ENCODE results near the gene SLC30A2. TPM values are rescaled to one million over a fixed set of nuclear protein-coding genes. Genes with fewer than 3 reads are reported as not detected.

SLC30A2 gene
- total and polyA plus RNA-seq, 8 donors = 24.1 to 142 (median 47.0) TPM

GRCh38 chr1:26035203-26035958, 10.5 kb downstream of the SLC30A2 start:
- Histone ChIP-seq H3K27me3 (no peaks in the 10 kb centered on the region), H3K4me3 (peak overlapping the region; percentile 45 to 86 (median 58)), H3K9me3 (no peaks in the 10 kb centered on the region), H3K27ac (peak overlapping the region; percentile 81 to 92 (median 86)), H3K36me3 (peaks cover 0 to 8% (median 0%) of the 10 kb centered on the region in 3 donors), H3K4me1 (peaks cover 20 to 30% (median 27%) of the 10 kb centered on the region in 3 donors)
- DNase-seq = peak; percentile 95 to 99 (median 96)
- peak; percentile 66 to 91 (median 78) for ATAC-seq
- TF ChIP-seq, protein P1, sequence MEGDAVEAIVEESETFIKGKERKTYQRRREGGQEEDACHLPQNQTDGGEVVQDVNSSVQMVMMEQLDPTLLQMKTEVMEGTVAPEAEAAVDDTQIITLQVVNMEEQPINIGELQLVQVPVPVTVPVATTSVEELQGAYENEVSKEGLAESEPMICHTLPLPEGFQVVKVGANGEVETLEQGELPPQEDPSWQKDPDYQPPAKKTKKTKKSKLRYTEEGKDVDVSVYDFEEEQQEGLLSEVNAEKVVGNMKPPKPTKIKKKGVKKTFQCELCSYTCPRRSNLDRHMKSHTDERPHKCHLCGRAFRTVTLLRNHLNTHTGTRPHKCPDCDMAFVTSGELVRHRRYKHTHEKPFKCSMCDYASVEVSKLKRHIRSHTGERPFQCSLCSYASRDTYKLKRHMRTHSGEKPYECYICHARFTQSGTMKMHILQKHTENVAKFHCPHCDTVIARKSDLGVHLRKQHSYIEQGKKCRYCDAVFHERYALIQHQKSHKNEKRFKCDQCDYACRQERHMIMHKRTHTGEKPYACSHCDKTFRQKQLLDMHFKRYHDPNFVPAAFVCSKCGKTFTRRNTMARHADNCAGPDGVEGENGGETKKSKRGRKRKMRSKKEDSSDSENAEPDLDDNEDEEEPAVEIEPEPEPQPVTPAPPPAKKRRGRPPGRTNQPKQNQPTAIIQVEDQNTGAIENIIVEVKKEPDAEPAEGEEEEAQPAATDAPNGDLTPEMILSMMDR (IDR thresholded peaks at IDR 0.05) = no peak
- intact Hi-C loops (cut with DNase I) = loop anchor here in 1 of 3 donors (10.0 kb wide), 1 partner anchor 109 kb away; no protein-coding TSS in a partner anchor
- no peak for FAIRE-seq
- 0 to 1% methylated on average over 57 to 60 of the region's 60 CpGs for whole genome bisulfite sequencing, 2 donors

- intact Hi-C loops (cut with DNase I) = loop anchor here in 2 of 3 donors (5.0 to 10.0 kb wide), 2 partner anchors 110 to 113 kb away; no protein-coding TSS in a partner anchor
- WGBS, 2 donors = 13 to 17% methylated on average over 15 of the region's 15 CpGs
- H3K4me3 ChIP-seq = peak overlapping the region; percentile 45 to 86 (median 58)
- FAIRE-seq = no peak
- no peaks in the 10 kb centered on the region for H3K9me3 ChIP-seq
- TF ChIP-seq, protein P1 (IDR thresholded peaks at IDR 0.05) = no peak
- H3K4me1 ChIP-seq = peaks cover 18 to 30% (median 27%) of the 10 kb centered on the region in 3 donors
- peak in 1 of 6 donors; percentile 63 for DNase-seq
- H3K36me3 ChIP-seq = peaks cover 0 to 3% (median 0%) of the 10 kb centered on the region in 3 donors
- H3K27me3 ChIP-seq = no peaks in the 10 kb centered on the region
- peak overlapping the region; percentile 81 to 92 (median 86) for H3K27ac ChIP-seq
- no peak for ATAC-seq
These were observed 11.3 kb downstream of the SLC30A2 start for GRCh38 chr1:26034504-26035202.

GRCh38 chr1:26032656-26033357, 13.1 kb downstream of the SLC30A2 start:
- H3K9me3 ChIP-seq = no peaks in the 10 kb centered on the region
- peak in 1 of 6 donors; percentile 43 for DNase-seq
- no peaks in the 10 kb centered on the region for H3K36me3 ChIP-seq
- 86 to 88% methylated on average over 12 of the region's 12 CpGs for WGBS, 2 donors
- no peaks in the 10 kb centered on the region for H3K27me3 ChIP-seq
- H3K4me3 ChIP-seq = no peak overlapping the region
- H3K27ac ChIP-seq = no peak overlapping the region
- H3K4me1 ChIP-seq = peaks cover 7 to 15% (median 10%) of the 10 kb centered on the region in 3 donors
- ATAC-seq = no peak
- TF ChIP-seq, protein P1 (IDR thresholded peaks at IDR 0.05) = no peak
- intact Hi-C loops (cut with DNase I) = loop anchor here in 2 of 3 donors (5.0 to 10.0 kb wide), 2 partner anchors 112 to 114 kb away; no protein-coding TSS in a partner anchor
- no peak for FAIRE-seq

DNA sequence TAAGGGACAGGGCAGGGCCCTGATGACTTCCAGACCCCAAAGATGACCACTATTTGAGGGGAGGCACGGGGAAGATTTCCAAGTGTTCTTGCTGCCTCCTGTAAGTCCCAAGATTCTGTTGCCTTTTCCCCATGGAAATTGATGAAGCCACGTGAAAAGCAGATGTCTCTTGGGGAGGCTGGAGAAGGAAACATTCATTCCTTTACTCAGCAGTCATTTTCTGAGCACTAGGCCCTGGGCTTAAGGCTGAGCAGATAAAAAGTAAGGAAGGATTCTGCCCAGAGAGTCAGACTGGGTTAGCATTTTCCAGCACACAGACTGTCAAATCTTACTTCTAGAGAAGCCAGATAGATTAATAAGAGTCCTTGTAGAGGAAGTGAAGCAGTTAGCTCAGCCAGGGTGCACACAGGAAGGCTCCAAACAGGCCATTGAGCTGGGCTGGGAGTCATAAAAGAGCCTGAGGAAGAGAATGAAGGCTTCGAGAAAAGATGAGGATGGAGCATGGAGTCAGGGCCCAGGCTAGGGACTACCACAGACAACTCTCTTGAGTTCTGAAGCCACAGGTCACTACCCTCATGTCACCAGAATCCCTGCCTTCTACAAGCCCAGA, 14.2 kb downstream of the SLC30A2 start:
- H3K27me3 ChIP-seq = no peaks in the 10 kb centered on the region
- H3K36me3 ChIP-seq = no peaks in the 10 kb centered on the region
- H3K4me1 ChIP-seq = peaks cover 0 to 4% (median 0%) of the 10 kb centered on the region in 3 donors
- no peaks in the 10 kb centered on the region for H3K9me3 ChIP-seq
- TF ChIP-seq, protein P1 (IDR thresholded peaks at IDR 0.05) = no peak
- ATAC-seq (no peak), FAIRE-seq (no peak), DNase-seq (no peak)
- H3K27ac ChIP-seq = no peak overlapping the region
- intact Hi-C loops (cut with DNase I) = loop anchor here in 2 of 3 donors (5.0 to 10.0 kb wide), 2 partner anchors 113 to 116 kb away; no protein-coding TSS in a partner anchor
- no peak overlapping the region for H3K4me3 ChIP-seq
- WGBS, 2 donors = 77% methylated on average over 3 of the region's 3 CpGs

All from pancreas (tissue), 10 donors.